ENCODE measurements around the gene IGSF21.

IGSF21 gene

GRCh38 chr1:18299441-18300338 is 192.1 kb downstream of the IGSF21 start:
- no peaks in the 10 kb centered on the region for H3K9me3 ChIP-seq (ENCODE audit: insufficient read depth, low read length)

GRCh38 chr1:18300376-18300775 is 192.8 kb downstream of the IGSF21 start:
- Histone ChIP-seq H3K79me2 (ENCODE audit: low read length) (no peaks in the 10 kb centered on the region), H4K20me1 (ENCODE audit: insufficient read depth, low read length) (no peaks in the 10 kb centered on the region), H3K4me3 (ENCODE audit: low read length) (no peak overlapping the region), H3K4me1 (ENCODE audit: low read length) (no peaks in the 10 kb centered on the region), H3K9me3 (ENCODE audit: insufficient read depth, low read length) (no peaks in the 10 kb centered on the region), H3K4me2 (ENCODE audit: low read length) (no peak overlapping the region), H3K9ac (ENCODE audit: low read length) (no peak overlapping the region), H2AFZ (ENCODE audit: low read depth, low read length) (no peak overlapping the region), H3K27ac (ENCODE audit: low read length) (no peak overlapping the region), H3K27me3 (ENCODE audit: low read depth, low read length) (no peaks in the 10 kb centered on the region), H3K36me3 (replicated peaks; ENCODE audit: low read depth, low read length) (no peaks in the 10 kb centered on the region)
- TF ChIP-seq EZH2phosphoT487 (IDR thresholded peaks at IDR 0.05; ENCODE audit: low read depth): no peak
- TF ChIP-seq CTCF (IDR thresholded peaks at IDR 0.05; ENCODE audit: low read depth, low read length): no peak

More at GRCh38 chr1:18299441-18300338, 192.1 kb downstream of the IGSF21 start:
- no peak for TF ChIP-seq EZH2phosphoT487 (IDR thresholded peaks at IDR 0.05; ENCODE audit: low read depth)
- TF ChIP-seq CTCF (IDR thresholded peaks at IDR 0.05; ENCODE audit: low read depth, low read length): peak; percentile 47
- no peak overlapping the region for H3K4me2 ChIP-seq (ENCODE audit: low read length)
- no peaks in the 10 kb centered on the region for H3K79me2 ChIP-seq (ENCODE audit: low read length)
- no peak overlapping the region for H3K4me3 ChIP-seq (ENCODE audit: low read length)
- H4K20me1 ChIP-seq (ENCODE audit: insufficient read depth, low read length): no peaks in the 10 kb centered on the region
- H3K36me3 ChIP-seq (replicated peaks; ENCODE audit: low read depth, low read length): no peaks in the 10 kb centered on the region
- H3K9ac ChIP-seq (ENCODE audit: low read length): no peak overlapping the region
- H2AFZ ChIP-seq (ENCODE audit: low read depth, low read length): no peak overlapping the region
- no peaks in the 10 kb centered on the region for H3K27me3 ChIP-seq (ENCODE audit: low read depth, low read length)
- H3K27ac ChIP-seq (ENCODE audit: low read length): no peak overlapping the region
- no peaks in the 10 kb centered on the region for H3K4me1 ChIP-seq (ENCODE audit: low read length)

GRCh38 chr1:18302788-18303413 is 195.3 kb downstream of the IGSF21 start:
- TF ChIP-seq CTCF (IDR thresholded peaks at IDR 0.05; ENCODE audit: low read depth, low read length) (peak; percentile 47), EZH2phosphoT487 (IDR thresholded peaks at IDR 0.05; ENCODE audit: low read depth) (no peak)
- no peaks in the 10 kb centered on the region for H3K79me2 ChIP-seq (ENCODE audit: low read length)
- H4K20me1 ChIP-seq (ENCODE audit: insufficient read depth, low read length): no peaks in the 10 kb centered on the region
- no peak overlapping the region for H3K27ac ChIP-seq (ENCODE audit: low read length)
- H3K9ac ChIP-seq (ENCODE audit: low read length): no peak overlapping the region
- no peak overlapping the region for H2AFZ ChIP-seq (ENCODE audit: low read depth, low read length)
- no peaks in the 10 kb centered on the region for H3K9me3 ChIP-seq (ENCODE audit: insufficient read depth, low read length)
- no peaks in the 10 kb centered on the region for H3K27me3 ChIP-seq (ENCODE audit: low read depth, low read length)
- H3K4me2 ChIP-seq (ENCODE audit: low read length): no peak overlapping the region
- H3K36me3 ChIP-seq (replicated peaks; ENCODE audit: low read depth, low read length): no peaks in the 10 kb centered on the region
- H3K4me3 ChIP-seq (ENCODE audit: low read length): no peak overlapping the region
- no peaks in the 10 kb centered on the region for H3K4me1 ChIP-seq (ENCODE audit: low read length)

GRCh38 chr1:18304151-18304869 is 196.7 kb downstream of the IGSF21 start:
- no peaks in the 10 kb centered on the region for H3K9me3 ChIP-seq (ENCODE audit: insufficient read depth, low read length)
- no peaks in the 10 kb centered on the region for H4K20me1 ChIP-seq (ENCODE audit: insufficient read depth, low read length)
- no peak for TF ChIP-seq CTCF (IDR thresholded peaks at IDR 0.05; ENCODE audit: low read depth, low read length)
- H3K27ac ChIP-seq (ENCODE audit: low read length): no peak overlapping the region
- no peak overlapping the region for H3K4me3 ChIP-seq (ENCODE audit: low read length)
- no peaks in the 10 kb centered on the region for H3K27me3 ChIP-seq (ENCODE audit: low read depth, low read length)
- no peaks in the 10 kb centered on the region for H3K4me1 ChIP-seq (ENCODE audit: low read length)
- H3K9ac ChIP-seq (ENCODE audit: low read length): no peak overlapping the region
- H3K36me3 ChIP-seq (replicated peaks; ENCODE audit: low read depth, low read length): no peaks in the 10 kb centered on the region
- no peaks in the 10 kb centered on the region for H3K79me2 ChIP-seq (ENCODE audit: low read length)
- H3K4me2 ChIP-seq (ENCODE audit: low read length): no peak overlapping the region
- no peak overlapping the region for H2AFZ ChIP-seq (ENCODE audit: low read depth, low read length)

All from OCI-LY3 (cell line).